ENCODE results near the gene PLEKHA1.

Gene PLEKHA1

GRCh38 chr10:122463466-122464249 lies 89.2 kb downstream of the PLEKHA1 start:
- DNase-seq, result no peak

DNA sequence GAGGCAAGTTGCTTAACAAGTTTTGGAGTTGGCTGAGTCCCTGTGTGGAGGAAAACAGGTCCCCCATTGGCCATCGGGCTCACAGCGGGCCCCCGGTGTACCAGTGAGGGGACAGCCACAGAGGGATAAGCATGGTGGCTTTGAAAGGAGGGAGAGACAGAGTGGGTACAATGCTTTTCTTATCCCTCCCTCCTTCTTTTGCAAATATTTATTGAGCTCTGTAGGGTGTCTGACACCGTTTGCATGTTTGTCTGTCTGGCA lies 89.7 kb downstream of the PLEKHA1 start:
- no peak for DNase-seq

- no peak for DNase-seq
These were observed 90.1 kb downstream of the PLEKHA1 start for GRCh38 chr10:122464586-122464985.

DNA sequence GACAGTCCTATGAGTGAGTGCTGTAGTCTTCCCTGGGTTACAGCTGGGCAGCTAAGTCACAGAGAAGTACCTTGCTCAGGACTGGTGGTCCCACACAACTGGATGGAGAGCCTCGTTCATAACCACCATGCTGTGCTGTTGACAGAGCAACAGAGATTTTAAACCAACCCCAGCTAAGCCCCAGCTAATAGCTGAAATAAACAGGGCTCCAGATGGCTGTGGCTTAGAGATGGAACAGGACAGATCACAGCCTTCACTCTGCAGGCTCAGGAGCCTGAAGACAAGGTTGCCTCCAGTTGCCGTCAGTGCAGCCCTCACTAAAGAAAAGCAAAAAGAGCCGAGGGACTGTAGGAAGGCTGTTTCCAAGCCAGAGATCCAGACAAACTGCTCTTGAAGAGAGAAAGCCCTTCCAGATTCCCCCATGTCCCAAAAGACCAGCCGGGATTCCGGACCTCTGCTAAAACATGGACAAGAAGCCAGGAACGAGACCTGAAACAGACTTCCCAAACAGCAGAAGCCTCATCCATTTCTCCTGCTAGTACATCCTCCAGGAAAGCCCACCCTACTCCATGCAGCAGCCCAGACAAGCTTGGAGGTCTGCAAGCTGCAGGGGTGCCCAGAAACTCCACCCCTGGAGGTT lies 91.0 kb downstream of the PLEKHA1 start:
- no peak for DNase-seq

DNA sequence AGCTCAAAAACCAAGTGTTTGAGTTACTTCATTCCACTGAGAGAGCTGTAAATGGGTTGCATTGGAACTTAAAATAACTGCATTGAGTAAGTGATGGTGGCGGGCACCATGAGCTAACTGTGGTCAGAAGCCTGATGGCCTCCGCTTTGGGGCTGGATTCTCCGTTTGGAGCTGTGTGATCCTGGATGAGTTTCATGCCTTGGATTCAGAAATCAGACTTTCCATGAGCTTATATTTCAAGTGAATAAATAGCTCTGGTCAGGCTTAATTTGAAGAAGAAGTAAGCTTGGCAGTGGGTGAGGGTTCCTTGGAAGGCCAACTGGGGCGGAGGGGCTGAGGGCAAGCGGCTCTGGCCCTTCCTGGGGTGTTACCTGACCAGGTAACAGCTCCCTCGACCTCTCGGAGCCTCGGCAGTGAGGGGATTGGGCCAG lies 92.5 kb downstream of the PLEKHA1 start:
- DNase-seq, result no peak

- no peak for DNase-seq
These were observed 93.2 kb downstream of the PLEKHA1 start for GRCh38 chr10:122467701-122468100.

DNA sequence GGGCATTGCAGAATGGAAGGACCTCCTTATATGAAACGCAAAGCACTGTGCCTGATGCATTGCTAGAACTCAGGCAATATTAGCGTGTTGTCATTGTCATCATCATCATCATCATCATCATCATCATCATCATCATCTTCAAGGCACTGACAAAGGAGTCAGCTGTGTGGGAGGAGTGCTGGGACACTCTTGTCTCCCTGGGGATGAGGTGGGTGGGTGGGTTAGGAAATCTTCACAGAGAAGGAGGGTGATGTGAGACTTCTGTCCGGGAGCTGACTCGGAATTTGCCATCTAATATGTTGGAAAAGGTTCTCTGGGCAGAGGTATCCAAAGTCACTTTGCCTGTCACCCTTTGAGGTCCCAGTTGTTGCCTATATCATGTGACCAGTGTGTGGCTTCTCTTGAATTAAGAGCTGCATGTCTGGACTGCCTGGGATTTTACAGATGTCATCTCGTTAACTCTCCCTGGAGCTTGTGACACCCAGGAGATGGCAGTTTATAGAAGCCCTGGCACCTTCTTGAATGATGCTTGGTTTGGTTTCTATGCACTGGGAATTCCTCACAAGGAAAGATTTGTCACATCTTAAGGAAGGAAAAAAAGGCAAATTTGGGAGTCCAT lies 93.9 kb downstream of the PLEKHA1 start:
- DNase-seq, result no peak

DNA sequence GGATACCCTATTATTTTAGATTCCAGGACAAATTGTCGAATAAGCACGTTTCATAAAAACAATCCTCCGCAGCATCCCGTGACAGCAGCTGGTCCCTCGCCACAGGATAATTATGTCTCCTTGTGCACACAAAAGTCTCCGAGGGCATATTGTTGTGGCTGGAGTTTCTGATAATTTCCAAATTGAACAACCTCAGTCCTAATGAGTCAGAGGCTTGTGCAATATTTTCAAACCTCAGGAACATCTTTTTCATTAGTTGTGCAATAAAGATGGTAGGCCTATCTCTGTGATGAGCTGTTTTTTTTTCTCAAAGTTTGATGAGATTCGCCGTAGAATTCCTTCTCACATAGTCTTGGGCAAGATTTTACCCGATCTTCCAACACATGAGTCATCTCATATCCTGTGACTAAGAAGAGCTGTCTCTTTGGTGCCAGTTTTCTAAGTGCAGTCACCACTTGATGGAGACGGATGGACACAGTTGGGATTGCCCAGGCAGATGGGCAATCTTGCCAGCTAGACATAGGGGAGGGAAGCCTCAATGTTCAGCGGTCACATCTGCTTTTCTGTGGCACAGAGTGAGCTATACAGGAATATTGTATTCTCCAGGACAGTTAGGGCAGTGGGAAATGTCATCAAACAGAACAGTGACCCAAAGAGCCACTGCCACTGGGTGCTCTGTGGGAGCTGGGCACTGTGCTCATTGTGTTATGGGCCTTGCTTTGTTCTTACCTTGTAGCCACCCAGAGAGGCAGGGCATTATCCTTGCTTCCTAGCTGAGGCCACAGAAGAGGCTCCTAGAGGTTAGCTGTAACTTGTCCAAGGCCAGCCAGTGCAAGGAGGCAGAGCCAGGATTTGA lies 94.6 kb downstream of the PLEKHA1 start:
- DNase-seq, result no peak

DNA sequence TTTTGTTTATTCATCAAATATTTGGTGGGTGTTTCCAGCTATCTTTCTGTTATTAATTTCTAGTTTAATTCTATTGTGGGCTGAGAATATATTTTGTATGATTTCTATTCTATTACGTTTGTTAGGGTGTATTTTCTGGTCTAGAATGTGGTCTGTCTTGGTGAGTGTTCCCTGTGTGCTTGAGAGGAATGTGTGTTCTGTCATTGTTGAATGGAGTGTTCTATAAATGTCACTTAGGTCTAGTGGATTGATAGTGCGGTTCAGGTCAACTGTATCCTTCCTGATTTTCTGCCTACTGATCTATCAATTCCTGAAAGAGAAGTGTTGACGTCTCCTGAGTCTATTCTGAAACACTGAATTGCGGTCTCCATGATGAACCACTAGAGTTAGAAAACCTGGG lies 95.3 kb downstream of the PLEKHA1 start:
- DNase-seq, result no peak

- DNase-seq, result no peak
These were observed 97.1 kb downstream of the PLEKHA1 start for GRCh38 chr10:122471531-122472177.

DNA sequence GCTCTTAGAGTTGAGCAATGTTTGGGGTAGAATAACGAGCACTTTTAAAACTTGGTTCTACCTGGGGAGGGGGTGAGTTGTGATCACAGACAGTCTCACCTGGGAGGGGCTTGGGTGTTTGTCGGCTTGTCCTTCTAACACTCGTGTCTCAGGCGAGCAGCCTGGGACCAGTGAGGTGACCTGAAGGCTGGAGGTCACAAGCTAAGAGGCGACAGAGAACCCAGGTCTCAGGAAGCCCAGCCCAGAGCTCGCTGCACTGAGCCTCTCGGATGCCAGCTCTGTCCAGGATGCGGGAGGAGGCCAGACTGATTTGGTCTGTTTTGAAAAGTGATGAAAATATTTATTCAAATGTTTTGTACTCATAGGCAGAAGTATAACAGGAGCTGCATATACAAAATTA lies 98.6 kb downstream of the PLEKHA1 start:
- DNase-seq, result no peak

DNA sequence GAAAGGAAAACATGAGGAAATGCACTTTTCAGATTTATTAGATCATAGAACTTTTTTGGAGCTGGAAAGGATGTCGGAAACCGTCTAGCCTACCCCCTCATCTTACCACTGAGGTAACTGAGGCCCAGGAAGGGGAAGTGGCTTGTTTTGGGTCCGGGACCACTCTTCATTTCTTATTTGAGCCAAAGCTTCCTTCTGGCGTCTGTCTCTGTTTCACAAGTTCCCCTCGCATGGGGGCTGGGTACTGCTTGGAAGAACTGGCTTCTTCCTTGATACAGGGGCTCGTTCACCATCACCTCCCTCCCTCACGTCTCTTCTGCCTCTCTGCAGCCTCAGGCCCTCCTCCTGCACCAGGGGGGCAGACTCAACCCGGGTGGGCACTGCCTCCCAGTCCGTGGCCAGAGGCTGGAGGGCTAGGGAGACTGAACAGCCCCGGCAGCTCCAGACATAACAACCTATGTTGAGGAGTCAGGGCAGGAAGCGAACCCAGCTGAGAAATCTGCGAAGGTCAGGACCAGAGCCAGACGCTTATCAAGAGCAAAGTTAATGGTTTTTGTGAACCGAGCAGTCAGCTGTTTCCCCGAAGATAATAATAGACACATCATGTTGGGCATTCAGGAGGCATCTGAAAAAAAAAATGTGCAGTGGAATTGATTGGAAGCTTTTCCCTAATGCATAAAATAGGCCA lies 99.8 kb downstream of the PLEKHA1 start:
- no peak for DNase-seq

GRCh38 chr10:122475100-122475499 lies 100.6 kb downstream of the PLEKHA1 start:
- no peak for DNase-seq

- DNase-seq, result no peak
These were observed 101.3 kb downstream of the PLEKHA1 start for GRCh38 chr10:122475591-122476332.

DNA sequence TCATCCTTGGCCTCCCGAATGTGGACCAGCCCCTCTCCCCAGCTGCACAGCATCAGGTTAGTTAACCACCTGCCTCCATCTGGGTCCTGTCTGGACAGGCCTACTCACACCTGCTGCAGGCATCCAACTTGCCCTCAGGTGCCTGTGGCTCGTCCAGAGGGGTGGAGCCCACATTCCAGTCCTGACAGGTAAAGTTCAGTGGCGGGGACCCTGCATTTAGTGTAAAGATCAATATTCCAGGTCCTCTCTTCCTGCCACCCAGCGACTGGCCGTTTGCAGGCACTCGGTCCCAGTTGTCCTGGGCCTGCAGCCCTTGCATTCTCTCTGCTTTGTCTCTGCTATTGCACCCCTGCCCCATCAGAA lies 101.8 kb downstream of the PLEKHA1 start:
- no peak for DNase-seq

GRCh38 chr10:122477436-122477835 lies 102.9 kb downstream of the PLEKHA1 start:
- DNase-seq, result no peak

GRCh38 chr10:122478971-122479370 lies 104.5 kb downstream of the PLEKHA1 start:
- DNase-seq, result no peak

DNA sequence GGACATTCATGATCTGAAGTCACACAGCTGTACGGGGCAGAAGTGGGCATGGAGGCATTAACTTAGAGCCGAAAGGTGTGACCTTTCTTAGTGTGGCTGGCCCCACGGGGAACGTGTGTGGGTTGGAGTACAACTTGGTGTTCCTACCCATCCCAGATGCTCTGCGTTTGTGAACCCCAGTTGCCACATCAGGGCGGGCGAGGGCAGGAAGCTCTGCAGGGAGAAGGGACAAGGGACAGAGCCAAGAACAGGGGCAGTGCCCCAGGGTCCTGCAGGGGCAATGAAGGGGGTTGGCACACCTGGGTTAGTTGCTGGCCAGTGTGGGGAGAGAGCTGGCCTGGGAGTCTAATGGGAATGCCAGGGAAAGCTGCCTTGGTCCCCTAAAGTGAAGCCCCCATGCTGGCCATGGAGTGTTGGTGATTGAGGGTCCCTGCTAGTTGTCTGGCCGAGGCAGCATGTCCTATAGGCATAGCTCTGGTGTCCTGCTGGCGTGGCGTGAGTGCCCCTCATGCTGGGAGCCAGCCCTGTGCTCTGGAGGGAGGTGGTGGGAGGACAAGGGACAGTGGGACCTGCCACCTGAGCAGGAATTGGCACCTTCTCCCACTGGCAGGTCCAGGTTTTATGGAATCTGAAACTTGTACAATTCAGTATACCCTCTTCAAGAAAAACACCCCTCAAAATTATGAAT lies 105.8 kb downstream of the PLEKHA1 start:
- no peak for DNase-seq

- no peak for DNase-seq
These were observed 107.0 kb downstream of the PLEKHA1 start for GRCh38 chr10:122481296-122482056.

Data from cerebellar nuclear complex (tissue), 1 donor.